Sigmoid colon (tissue), 4 donors: Measurements from ENCODE around the gene KL.

Source experiments
- EP300 ChIP-seq, 4 donors: sonication (generic); formaldehyde crosslinking; IDR thresholded peaks; one replicate each; pipeline ENCODE4 v1.6.1; 2017; ENCODE audit warnings: antibody characterized with exemption in 4 of 4
- POLR2A ChIP-seq, 2 donors: fragments of 450-650 bp; IDR thresholded peaks; one replicate each; pipeline ENCODE4 v1.6.1; 2016; ENCODE audit warnings: antibody characterized with exemption in 2 of 2, mild to moderate bottlenecking in 2 of 2, moderate library complexity in 2 of 2
- POLR2AphosphoS5 ChIP-seq, 4 donors: sonication (generic); formaldehyde crosslinking; IDR thresholded peaks; one replicate each; pipeline ENCODE4 v1.6.1; 2017; ENCODE audit warnings: antibody characterized with exemption in 4 of 4
- TF ChIP-seq, protein P1 (sequence below), 4 experiments: fragments of 450-650 bp in 3 of 4; fragments of 200-600 bp in 1 of 4; IDR thresholded peaks; one replicate each; pipeline ENCODE4 v1.5.1; 2016 to 2019; ENCODE audit warnings: antibody characterized with exemption in 4 of 4, mild to moderate bottlenecking in 3 of 4, moderate library complexity in 2 of 4

DNA sequence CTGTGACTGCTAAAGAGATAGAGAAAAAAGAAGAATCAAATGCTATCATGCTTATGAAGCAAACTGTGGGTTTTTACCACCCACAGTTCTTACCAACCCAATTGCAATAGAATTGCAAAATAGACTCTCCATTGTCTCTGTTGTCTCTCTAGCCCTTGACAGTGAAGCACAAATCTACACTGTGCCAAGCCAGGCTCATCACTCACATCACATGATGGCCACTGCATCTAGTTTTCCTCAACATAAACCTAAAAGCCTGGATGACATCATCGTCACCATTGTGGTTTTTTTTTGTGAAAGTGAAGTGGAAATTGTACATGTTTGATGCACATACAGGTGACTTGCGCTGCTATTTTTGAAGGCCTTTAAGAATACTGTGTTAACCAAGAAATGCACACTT, 56.1 kb downstream of the KL start:
- TF ChIP-seq, protein P1, sequence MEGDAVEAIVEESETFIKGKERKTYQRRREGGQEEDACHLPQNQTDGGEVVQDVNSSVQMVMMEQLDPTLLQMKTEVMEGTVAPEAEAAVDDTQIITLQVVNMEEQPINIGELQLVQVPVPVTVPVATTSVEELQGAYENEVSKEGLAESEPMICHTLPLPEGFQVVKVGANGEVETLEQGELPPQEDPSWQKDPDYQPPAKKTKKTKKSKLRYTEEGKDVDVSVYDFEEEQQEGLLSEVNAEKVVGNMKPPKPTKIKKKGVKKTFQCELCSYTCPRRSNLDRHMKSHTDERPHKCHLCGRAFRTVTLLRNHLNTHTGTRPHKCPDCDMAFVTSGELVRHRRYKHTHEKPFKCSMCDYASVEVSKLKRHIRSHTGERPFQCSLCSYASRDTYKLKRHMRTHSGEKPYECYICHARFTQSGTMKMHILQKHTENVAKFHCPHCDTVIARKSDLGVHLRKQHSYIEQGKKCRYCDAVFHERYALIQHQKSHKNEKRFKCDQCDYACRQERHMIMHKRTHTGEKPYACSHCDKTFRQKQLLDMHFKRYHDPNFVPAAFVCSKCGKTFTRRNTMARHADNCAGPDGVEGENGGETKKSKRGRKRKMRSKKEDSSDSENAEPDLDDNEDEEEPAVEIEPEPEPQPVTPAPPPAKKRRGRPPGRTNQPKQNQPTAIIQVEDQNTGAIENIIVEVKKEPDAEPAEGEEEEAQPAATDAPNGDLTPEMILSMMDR (IDR thresholded peaks at IDR 0.05) = no peak
- TF ChIP-seq POLR2AphosphoS5 (IDR thresholded peaks at IDR 0.05) = no peak
- no peak for TF ChIP-seq POLR2A (IDR thresholded peaks at IDR 0.05)
- TF ChIP-seq EP300 (IDR thresholded peaks at IDR 0.05) = no peak
